Endodermal cell (in vitro differentiated cells): ENCODE results near the gene SNX17. TPM values are rescaled to one million over a fixed set of nuclear protein-coding genes. Genes with fewer than 3 reads are reported as not detected.

Source experiments
- DNase-seq: peaks from one replicate; pipeline ENCODE4 v3.0.0-alpha.2; 2017
- H3K27ac ChIP-seq: 2 replicates; pipeline ENCODE4 v1.5.1; 2013; ENCODE audit warnings: mild to moderate bottlenecking, low read depth, low read length, moderate library complexity
- H3K27me3 ChIP-seq: 2 replicates; pipeline ENCODE4 v1.6.1; 2013; ENCODE audit warnings: mild to moderate bottlenecking, low read length, moderate library complexity; ENCODE audit not compliant: insufficient read depth, control insufficient read depth, poor library complexity, severe bottlenecking
- H3K36me3 ChIP-seq: 2 replicates; pipeline ENCODE4 v1.7.0; 2013; ENCODE audit warnings: mild to moderate bottlenecking, low read length, moderate library complexity; ENCODE audit not compliant: control insufficient read depth, insufficient read depth
- H3K4me1 ChIP-seq: one replicate; pipeline ENCODE4 v1.7.0; 2013; ENCODE audit warnings: low read length; ENCODE audit not compliant: control insufficient read depth, insufficient read depth
- H3K4me3 ChIP-seq: 2 replicates; pipeline ENCODE4 v1.5.1; 2013; ENCODE audit warnings: mild to moderate bottlenecking, low read length, moderate library complexity
- H3K9ac ChIP-seq: 2 replicates; pipeline ENCODE4 v1.6.1; 2013; ENCODE audit warnings: mild to moderate bottlenecking, low read length, moderate library complexity; ENCODE audit not compliant: poor library complexity, severe bottlenecking; ENCODE audit errors: extremely low read depth
- H3K9me3 ChIP-seq: 2 replicates; pipeline ENCODE4 v1.6.1; 2013; ENCODE audit warnings: mild to moderate bottlenecking, low read length, moderate library complexity; ENCODE audit not compliant: control insufficient read depth
- H3K27ac Mint-ChIP-seq: 2 replicates; pipeline ENCODE4 v1.8.0; 2020; ENCODE audit warnings: mixed read lengths
- H3K27me3 Mint-ChIP-seq: 2 replicates; pipeline ENCODE4 v1.8.0; 2021; ENCODE audit warnings: mild to moderate bottlenecking, mixed read lengths; ENCODE audit not compliant: insufficient read depth
- H3K36me3 Mint-ChIP-seq: 2 replicates; pipeline ENCODE4 v1.8.0; 2020; ENCODE audit warnings: low read depth, mixed read lengths
- H3K4me1 Mint-ChIP-seq: 2 replicates; pipeline ENCODE4 v1.8.0; 2020; ENCODE audit warnings: mixed read lengths
- H3K4me3 Mint-ChIP-seq: 2 replicates; pipeline ENCODE4 v1.8.0; 2020; ENCODE audit warnings: mild to moderate bottlenecking, moderate library complexity, mixed read lengths
- H3K9me3 Mint-ChIP-seq: 2 replicates; pipeline ENCODE4 v1.8.0; 2020; ENCODE audit warnings: mild to moderate bottlenecking, mixed read lengths
- CTCF ChIP-seq: fragments of 200-600 bp; sonication (generic); conservative IDR thresholded peaks from 2 replicates; pipeline ENCODE4 v1.5.0; 2021; ENCODE audit warnings: antibody characterized with exemption, mild to moderate bottlenecking
- WGBS, 2 experiments: methylation state at CpG; one replicate each; pipeline versions ENCODE4 v1.1.5 to v1.1.7; 2013; ENCODE audit warnings: missing lambda C conversion rate in 2 of 2, mixed read lengths in 1 of 2; ENCODE audit not compliant: insufficient coverage in 1 of 2, insufficient read length in 1 of 2; 5-methylcytosine and 5-hydroxymethylcytosine counted together
- total RNA-seq, 2 donors: library from RNA; stranded (reverse); fragmentation: NEBNext Ultra II Directional in 1 of 2; extraction: Animal tissue kit (Norgen Biotek cat#: 25700) in 1 of 2; gene quantifications; 2 replicates in 1 of 2; 3 replicates in 1 of 2; pipeline ENCODE4 v1.2.1, GENCODE V29; 2021

The SNX17 gene
- total RNA-seq, 2 donors from 2014 or later: 81.2 to 92.6 TPM

- DNase-seq: no peak
- Histone ChIP-seq H3K4me3 (peak overlapping the region; percentile 90), H3K9ac (peak overlapping the region; percentile 77), H3K4me1 (peaks cover 4% of the 10 kb centered on the region), H3K36me3 (peaks cover 80% of the 10 kb centered on the region), H3K27ac (no peak overlapping the region), H3K27me3 (no peaks in the 10 kb centered on the region), H3K9me3 (no peaks in the 10 kb centered on the region)
- peak overlapping the region; percentile 62 for H3K27ac Mint-ChIP-seq
- H3K4me1 Mint-ChIP-seq: peaks cover 19% of the 10 kb centered on the region
- no peaks in the 10 kb centered on the region for H3K27me3 Mint-ChIP-seq
- H3K4me3 Mint-ChIP-seq: peak overlapping the region; percentile 92
- H3K36me3 Mint-ChIP-seq: peaks cover 60% of the 10 kb centered on the region
- H3K9me3 Mint-ChIP-seq: no peaks in the 10 kb centered on the region
- no peak for TF ChIP-seq CTCF
- 92 to 94% methylated on average over 2 to 9 of the region's 9 CpGs for WGBS, 2 experiments
Observed at GRCh38 chr2:27378809-27379290, 8.4 kb downstream of the SNX17 start.

- Histone ChIP-seq H3K4me3 (peak overlapping the region; percentile 90), H3K27ac (no peak overlapping the region), H3K27me3 (no peaks in the 10 kb centered on the region), H3K4me1 (peaks cover 4% of the 10 kb centered on the region), H3K36me3 (peaks cover 80% of the 10 kb centered on the region), H3K9ac (peak overlapping the region; percentile 77), H3K9me3 (no peaks in the 10 kb centered on the region)
- TF ChIP-seq CTCF: no peak
- Mint-ChIP-seq H3K36me3 (peaks cover 62% of the 10 kb centered on the region), H3K4me1 (peaks cover 19% of the 10 kb centered on the region), H3K27me3 (no peaks in the 10 kb centered on the region), H3K9me3 (no peaks in the 10 kb centered on the region), H3K27ac (peak overlapping the region; percentile 98), H3K4me3 (peak overlapping the region; percentile 92)
- WGBS, 2 experiments: 86 to 96% methylated on average over 1 to 2 of the region's 2 CpGs
- DNase-seq: no peak
Observed at GRCh38 chr2:27379383-27379835, 9.0 kb downstream of the SNX17 start.

GRCh38 chr2:27379836-27380625 is 9.6 kb downstream of the SNX17 start:
- Mint-ChIP-seq H3K9me3 (no peaks in the 10 kb centered on the region), H3K4me3 (peak overlapping the region; percentile 92), H3K4me1 (peaks cover 19% of the 10 kb centered on the region), H3K36me3 (peaks cover 59% of the 10 kb centered on the region), H3K27me3 (no peaks in the 10 kb centered on the region), H3K27ac (peak overlapping the region; percentile 98)
- peak overlapping the region; percentile 96 for H3K27ac ChIP-seq
- 2 to 6% methylated on average over 3 to 35 of the region's 35 CpGs for WGBS, 2 experiments
- H3K4me3 ChIP-seq: peak overlapping the region; percentile 90
- H3K4me1 ChIP-seq: peaks cover 4% of the 10 kb centered on the region
- DNase-seq: peak; percentile 65
- TF ChIP-seq CTCF: no peak
- no peaks in the 10 kb centered on the region for H3K9me3 ChIP-seq
- H3K27me3 ChIP-seq: no peaks in the 10 kb centered on the region
- peaks cover 80% of the 10 kb centered on the region for H3K36me3 ChIP-seq
- peak overlapping the region; percentile 77 for H3K9ac ChIP-seq
